NCI-H345 (cell line): Measurements from ENCODE around the gene ADARB2.

Experiments
- DNase-seq: peaks from one replicate; lab custom pipeline; 2025; lab: John Stamatoyannopoulos, UW

Gene ADARB2

DNA sequence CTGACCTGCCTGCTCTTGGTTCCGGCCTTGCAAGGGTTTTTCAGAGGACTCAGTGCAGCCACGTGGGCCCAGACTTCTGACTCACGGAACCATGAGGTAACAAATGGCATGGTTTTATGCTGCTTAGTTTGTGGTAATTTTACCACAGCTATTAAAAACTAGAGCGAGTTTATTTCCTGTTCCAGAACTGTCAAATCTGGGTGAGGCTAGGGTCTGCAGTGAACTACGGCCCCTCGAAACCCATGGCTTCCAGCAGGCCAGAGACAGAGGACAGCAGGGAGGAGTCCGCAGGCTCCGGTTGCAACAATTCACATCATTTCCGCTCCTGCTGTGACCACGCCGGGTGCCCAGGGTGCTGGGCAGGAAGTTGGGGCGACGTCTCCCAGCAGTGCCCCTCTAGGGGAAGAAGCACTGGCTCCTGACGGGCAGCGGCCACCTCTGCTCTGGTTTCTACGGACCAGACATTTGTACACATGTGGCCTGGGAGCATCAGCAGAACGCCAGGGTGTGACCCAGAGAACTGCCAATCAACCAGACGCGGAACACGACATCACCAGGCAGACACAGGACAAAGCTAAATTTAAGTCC lies 74.8 kb downstream of the ADARB2 start:
- no peak for DNase-seq

DNA sequence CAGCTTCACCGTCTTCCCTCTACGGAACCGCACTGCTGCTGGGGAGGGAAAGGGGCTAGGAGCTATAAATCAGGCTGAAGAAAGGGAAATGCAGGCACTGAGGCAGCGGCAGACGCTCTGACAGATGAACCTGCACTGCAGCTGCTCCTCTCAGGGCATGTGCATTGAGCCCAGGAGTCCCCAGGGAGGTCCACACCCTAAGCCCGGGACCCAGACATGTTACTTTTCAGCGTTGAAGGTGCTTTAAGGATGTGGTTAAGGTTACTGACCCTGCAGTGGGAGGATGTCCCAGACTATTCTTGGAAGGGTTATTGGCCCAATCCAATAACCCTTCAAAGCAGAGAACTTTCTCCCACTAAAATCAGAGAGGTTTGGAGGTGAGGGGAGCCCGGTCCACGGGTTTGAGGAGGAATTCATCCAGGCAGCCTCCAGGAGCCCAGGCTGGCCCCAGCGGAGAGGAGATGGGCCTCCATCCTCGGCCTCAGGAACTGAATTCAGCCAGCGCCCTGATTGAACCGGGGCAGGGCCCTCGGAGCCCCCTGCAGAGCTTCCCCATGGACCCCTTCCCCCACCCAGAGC lies 75.4 kb downstream of the ADARB2 start:
- DNase-seq, result no peak

DNA sequence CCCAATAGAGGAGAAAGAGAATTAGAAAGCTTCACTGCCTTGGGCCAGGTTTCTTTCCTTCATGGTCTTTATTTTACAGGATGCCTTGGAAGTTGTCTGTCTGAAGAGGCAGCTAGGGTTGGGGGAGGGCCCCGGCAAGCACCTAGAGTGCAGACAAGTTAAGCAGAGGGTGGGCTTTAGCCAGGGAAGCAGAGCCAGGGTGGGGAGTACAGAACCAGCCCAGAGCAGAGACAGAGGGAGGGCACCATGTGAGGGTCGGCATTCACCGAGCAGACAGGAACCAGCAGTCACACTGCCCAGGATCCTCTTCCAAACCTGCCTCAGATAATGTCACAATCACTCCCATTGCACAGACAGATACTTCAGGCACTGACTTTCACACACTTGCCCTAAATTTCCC lies 75.9 kb downstream of the ADARB2 start:
- no peak for DNase-seq

DNA sequence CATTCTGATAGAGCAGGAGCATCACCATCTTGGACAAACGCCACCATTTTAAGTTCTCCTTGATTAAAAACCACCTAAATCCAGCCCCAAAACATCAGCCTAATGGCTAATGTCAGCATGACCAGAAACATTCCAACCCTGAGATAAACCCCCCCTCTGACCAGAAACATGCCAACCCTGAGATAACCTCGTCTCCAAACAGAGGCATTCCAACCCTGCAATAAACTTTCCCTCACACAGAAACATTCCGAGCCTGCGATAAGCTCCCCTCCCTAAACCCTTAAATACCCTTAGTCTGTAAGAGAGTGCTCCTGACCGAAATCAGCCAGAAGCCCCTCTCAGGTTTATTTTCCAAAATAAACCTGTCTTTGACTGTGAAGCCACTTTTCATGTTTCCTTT lies 76.5 kb downstream of the ADARB2 start:
- DNase-seq, result no peak

DNA sequence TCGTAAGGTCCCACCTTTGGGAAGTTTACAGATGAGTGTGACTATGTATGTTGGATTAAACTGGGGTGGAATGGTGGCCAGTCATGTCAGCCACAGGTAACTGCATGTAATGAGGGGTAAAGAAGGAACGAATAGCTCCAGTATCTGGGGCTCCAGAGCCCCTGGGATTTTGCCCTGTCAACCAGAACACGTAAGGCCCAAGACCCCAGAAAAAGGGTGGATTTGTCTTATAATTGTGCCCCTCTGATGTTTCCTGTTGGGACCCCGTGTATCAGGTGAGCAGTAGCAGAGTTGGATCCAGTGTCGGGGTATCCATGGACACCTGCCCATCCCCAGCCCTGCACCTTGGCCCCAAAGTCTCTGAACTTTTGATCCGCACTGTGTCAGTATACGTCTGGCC lies 76.9 kb downstream of the ADARB2 start:
- DNase-seq, result no peak

DNA sequence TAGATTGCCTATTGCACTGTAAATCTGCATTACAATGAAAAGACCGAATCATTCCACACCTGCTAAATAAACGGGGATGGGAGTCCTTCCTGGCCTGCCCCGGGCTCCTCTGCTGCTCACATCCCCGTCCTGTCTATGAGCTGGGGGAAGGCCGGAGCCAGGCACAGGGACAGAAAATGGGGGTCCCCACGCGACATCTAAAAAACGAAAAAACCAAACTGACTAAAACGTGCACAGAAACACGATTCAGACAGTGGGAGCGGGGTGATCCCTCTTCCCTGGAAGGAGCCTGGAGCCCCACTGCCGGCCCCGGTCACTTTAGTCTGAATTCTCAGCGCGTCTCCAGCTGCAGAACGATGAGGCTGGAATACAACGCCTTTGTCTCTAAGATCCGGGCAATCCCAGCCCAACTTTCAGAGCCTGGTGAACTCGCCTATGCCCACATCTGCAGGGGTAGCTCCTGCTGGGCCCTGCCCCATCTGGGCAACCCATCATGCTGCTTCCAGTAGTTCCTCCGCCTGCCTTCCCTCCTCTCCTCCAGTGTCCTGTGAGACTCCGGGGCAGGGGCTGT lies 78.0 kb downstream of the ADARB2 start:
- no peak for DNase-seq

DNA sequence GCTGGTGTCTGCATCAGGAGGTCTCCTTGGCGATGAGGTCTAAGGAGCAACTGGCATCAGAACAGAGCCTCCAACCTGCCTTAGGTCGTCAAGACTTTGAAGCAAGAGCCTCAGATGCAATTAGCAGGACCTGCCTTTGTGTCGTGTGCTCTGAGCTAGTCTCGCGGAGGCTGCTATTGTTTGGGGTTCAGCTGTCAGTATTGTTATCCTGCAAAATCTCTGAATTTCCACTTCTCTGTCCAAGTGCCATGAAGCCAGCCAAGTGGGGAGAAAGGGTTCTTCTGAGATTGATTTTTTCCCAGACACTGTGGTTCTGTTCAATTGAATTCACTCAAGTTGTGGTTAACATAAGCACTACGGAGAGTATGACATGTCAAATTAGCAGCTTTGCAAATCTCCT lies 78.7 kb downstream of the ADARB2 start:
- no peak for DNase-seq

DNA sequence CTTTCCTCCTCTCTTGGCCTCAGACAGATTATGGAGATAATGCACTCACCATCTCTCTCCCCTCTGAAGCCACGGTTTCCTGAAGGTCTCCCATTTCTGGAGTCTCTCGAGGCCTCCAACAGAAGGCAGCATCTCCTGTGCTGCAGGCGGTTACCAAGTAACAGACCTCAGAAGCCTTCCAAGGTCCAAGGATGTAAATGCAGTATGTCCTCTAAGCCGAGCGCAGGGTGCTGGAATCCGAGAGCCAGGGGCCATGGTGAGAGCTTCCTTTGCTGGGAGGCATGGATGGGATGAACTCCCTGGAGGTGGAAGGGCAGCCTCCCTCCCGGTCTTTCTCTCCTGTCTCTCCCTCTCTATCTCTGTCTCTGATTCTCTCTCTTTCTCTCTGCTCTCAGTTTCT lies 79.8 kb downstream of the ADARB2 start:
- no peak for DNase-seq

DNA sequence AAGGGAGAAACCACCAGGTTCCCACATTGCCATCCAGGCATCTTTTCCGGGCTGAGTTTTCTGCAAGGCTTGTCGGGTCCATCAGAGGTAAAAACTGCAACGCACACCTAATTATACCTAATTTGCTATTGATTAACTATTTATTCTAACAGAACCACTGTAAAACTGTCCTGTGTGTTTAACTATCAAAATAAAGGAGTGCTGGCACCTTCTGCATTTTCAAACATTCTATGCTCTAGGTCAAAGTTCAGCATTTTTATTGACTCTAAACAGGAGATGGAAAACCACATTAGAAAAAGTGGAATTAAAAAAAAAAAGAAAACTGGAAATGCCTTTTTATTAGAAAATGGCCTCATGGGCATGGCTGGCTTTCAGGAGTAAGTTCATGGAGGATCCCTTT lies 82.0 kb downstream of the ADARB2 start:
- DNase-seq, result no peak

DNA sequence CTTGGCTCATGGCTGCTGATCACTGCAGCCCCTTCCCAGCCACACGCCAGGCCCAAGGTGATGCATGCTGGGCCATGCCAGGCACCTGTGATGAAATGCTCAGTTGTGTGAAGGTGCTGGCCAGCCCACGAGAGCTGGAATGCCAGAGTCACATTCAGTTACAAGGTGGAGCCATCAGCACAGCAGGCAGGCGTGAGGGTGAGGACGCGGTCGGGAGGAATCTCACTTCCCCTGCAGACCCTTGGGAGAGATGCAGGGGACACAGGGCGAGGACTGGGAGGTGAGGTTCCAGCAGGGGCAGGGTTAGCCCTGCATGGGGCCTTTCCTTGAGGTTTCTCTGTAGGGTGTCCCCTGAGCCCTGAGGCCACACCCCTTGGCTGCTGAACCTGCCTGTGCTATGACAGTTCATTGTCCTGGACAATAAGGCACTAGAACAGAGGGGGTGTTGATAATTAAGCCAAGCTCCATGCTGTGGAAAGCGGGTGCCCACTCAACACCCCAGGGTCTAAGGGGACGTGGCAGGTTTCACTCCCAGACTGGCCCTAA lies 82.4 kb downstream of the ADARB2 start:
- no peak for DNase-seq

DNA sequence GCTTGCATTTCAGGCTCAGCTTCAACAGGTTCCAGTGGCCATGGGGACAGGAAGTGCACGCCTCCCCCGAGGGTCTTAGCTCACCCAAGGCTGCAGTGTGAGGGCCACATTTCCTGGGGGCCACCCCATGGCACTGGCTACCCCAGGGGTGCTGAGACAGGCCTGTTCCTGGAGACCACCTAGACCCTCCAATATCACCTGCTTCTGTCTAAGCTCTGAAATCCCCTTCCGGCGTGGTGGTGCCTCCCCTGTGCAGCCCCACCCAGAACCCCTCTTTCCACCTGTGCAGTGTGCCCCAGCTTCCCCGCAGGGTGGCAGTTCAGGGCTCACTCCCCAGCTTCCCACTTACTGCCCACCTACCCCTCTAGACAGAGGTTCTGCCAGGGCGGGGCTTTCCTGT lies 83.1 kb downstream of the ADARB2 start:
- DNase-seq, result no peak

DNA sequence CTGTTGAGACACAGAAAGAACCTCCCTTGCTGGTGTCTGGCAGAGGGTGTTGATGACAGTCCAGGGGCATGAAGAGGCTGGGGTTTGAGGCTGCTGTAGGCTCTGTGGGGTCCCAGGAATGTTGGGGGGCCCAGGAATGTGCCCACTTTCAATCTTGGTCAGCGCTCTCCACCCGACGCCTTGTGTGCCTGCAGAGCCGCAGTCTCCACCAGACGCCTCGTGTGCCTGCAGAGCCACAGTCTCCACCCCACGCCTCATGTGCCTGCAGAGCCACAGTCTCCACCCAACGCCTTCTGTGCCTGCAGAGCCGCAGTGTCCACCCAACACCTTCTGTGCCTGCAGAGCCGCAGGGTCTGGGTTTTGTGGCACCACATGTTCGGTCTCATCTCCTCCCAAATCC lies 84.0 kb downstream of the ADARB2 start:
- DNase-seq, result no peak

DNA sequence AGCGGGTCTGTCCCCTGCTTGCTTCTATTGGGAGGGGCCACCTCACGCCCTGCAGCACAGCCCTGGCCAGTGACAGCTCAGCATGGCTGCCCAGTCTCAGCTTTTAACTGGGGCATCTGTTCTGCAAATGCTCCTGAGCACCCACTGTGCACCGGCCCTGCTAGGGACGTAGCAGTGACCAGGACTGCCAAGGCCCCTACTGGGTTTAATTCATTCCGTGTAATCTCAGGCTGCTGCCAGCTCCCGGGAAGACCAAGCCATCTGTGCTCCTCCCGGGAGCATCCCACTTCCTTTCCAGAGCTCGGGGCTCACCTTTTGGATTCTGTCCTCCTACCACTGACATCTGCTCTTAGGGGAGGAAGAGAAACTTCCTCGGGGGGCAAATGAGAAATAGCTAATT lies 85.2 kb downstream of the ADARB2 start:
- no peak for DNase-seq

DNA sequence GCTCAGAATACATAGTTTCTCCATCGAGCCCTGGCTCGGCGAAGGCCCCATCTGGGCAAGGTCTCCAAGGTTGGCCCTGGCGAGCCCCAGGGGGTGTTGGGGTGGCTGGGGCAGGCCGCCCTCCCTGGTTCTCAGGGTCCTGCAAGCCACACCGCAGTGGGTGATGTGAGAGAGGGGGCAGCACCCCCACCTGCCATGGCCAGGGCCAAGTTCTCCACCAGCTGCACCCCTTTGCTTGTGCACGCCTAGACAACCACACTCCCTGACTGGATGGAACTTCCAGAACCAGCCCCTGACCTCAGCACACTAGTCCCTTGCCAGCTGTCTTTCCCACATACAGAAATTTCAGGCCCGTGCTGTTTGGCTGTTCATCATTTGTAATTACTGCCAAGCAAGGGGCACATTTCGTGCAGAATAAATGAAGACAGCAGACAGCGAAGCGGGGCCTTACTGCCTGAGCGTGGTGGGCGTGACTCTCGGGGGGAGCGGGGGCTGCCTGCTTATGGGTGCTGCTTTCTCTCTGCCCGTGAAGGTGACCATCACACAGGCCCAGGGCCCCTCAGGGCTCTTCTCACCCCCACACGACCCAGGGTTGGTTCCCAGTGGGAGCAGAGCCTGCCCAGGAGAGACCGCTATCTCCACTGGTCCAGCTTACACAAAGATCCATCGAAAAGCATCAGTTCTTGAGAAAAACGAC lies 85.9 kb downstream of the ADARB2 start:
- DNase-seq, result no peak

DNA sequence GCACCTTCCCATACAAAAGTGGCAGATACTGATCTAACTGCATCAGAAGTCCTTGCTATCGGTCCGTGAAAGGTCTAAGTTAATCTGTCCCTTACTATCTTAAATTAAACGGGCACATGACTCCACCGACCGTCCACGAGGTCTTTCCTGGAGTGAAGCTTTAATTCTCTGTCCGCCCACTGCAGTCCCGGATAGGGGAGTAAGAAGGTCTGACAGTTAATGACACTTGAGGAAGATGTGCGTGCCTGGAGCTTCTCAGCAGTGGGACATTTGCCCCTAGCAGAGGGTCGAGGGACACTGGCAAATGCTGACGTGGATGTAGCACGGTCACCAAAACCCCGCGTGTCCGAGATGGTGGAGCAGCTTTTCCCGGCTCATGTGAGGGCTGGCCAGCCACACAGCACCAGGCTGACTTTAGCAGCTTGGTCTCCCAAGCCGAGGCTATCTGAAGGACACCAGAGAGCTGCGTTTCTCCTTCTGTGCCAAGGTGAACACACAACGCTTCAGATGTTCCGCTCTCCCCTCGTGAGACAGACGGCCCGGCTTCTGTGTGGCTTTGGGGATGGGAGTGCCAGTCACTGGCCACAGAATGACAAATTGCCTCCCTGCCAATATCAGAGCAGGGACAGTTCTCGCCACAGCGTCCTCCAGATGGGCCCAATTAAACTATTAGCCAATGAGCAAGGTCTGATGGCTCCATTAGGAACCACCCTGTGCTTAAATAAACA lies 86.6 kb downstream of the ADARB2 start:
- no peak for DNase-seq

DNA sequence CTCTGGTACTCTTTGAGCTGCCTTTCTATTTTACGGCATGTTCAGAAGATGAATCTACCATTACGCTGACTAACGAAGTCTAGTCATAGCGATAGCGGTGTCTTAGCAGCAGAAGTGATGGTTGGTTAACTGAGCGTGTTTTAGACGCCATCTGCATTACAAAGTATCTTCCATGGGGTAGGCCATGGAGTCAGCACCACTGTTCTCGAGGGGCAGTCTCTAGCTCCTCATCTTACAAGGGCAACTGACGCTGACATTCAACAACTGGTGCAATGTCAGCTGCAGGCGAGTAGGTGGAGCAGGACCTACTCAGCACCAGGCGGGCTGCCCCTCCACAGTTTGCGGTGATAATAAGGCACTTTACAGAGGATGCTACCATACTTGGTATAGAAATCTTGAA lies 88.7 kb downstream of the ADARB2 start:
- no peak for DNase-seq

DNA sequence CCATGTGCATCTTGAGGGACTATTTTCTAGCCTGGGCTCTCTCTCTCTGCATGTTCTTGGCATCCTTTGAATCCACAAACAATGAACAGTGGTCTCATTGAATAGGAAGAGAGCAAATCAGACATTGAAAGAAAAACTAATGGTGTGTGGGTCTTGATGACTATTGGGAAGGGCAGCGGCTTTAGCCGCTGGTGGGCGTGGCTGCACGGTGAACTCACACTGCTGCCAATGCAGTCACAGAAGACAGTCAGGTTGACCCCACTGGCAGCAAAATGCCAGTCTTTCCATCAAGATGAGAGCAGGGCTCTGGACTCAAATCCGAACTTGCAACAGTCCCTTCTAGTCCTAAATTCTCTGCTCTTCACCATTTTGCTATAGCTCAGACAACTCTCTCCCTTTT lies 91.0 kb downstream of the ADARB2 start:
- DNase-seq, result no peak

DNA sequence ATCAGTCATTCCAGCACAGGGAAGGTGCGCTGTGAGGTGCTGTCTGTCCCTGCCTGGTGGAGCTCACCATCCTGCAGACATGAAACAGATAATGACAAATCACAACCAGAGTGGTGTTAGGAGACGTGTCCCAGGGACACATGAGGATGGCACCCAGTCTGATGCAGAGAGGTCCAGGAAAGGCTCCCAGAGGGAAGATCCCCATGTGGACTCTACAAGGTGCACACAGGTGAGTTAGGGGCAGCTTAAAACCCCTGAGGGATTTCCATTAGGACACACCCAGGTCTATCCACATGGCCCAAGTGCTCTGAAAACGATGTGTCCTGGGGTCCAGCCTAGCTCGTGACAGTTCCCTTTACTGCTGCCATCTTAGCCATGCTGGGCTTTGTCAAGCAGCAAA lies 91.4 kb downstream of the ADARB2 start:
- no peak for DNase-seq

DNA sequence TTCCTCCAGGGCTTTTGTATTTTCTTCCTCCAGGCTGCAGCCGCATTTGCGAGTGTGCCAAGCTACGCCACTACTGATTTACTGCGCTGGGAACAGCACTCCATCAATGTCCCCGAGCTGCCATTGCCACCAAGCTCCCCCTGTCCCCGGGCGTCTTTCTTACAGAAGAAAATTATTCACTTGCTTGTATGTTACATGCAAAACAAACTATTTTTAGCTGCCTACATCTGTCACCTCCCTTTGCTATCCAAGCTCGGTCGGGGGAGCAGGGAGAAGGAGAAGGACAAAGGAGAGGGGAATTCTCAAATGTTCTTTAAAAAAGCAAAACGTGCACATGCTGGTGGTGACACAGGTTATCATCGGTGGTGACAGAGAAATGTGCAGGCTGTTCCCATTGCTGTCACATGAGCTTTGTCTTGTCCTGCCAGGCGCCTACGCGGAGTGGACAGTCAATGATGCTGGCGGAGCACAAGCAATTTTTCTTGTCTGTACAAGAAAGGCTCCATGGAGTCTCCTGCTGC lies 93.1 kb downstream of the ADARB2 start:
- DNase-seq, result no peak

DNA sequence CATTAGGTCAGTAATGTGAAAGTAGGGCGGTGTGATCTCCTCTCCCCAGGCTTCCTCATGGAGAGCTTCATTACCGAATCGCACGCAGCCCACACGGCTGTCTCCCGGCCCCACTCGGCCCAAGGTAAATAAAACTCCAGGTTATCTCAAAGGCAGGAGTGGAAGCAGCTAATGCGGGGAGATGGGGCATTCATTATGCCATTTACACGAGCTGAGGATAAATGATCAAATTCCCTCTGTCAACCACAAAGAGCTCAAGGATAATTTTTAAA lies 93.5 kb downstream of the ADARB2 start:
- peak; percentile 15 for DNase-seq

DNA sequence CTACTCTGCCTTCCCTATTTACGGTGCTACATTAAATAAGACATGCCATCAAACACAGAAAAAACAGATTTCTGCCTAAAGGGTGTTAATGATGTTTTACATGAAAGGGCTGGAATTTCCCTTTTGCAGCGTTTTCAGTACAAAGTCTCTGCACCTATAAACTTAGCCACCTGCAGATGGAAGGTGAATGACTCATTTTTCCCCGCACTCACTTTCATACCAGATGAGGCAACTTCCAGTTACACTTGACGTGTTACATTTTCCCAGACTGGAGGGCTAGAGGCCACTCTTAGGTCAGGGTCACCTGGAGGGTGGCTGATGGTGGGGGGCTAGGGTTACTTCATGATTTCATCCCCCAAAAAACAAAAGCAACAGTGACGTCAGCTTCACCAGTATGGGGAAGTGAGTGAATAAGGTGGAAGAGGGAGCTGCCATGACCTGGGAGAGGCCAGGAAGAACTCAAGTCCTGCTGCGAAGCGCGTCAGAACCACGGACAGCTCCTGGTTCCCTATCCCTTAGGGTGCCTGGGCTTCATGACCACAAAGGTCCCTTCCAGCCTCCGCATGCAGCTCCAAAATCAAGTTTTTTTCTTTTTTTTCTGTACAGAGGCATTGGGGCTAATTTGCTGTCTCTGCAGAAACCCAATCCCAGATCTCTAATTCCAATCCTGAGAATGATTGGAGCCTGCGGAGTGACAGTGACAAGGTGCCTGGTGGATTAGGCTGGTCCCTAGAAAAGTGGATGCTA lies 94.0 kb downstream of the ADARB2 start:
- no peak for DNase-seq

DNA sequence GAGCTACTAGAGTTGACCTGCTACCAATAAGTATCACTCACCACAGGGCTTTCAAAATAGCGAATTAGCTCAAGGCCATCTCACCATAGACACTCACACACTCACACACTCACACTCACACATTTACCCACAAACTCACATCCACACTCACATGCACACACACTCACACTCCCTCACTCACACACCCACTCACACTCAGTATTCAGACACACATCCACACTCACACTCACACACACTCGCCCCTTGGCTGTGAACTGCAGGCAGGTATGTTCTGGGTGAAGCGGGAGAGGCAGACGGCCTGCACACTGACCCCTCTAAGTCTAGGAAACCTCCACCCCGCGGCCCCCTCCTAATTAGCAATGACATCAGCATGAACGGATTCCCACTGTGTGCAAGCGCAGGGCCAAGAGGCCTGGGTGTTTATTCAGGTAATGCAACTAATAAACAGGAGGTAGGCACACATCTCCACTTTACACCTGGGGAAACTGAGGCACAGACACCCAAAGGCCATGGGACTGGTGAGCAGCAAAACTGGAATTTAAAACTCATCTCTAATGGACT lies 94.6 kb downstream of the ADARB2 start:
- DNase-seq, result no peak
